ENCODE data around the gene ATXN7. TPM values are rescaled to one million over a fixed set of nuclear protein-coding genes. Genes with fewer than 3 reads are reported as not detected.

The ATXN7 gene
- total RNA-seq, 4 donors from 2014 or later, result 6.1 to 28.2 (median 20.2) TPM

GRCh38 chr3:63942528-63942927, 78.9 kb downstream of the ATXN7 start:
- Histone ChIP-seq H3K9me3 (no peaks in the 10 kb centered on the region), H3K4me1 (peaks cover 0 to 43% (median under 1%) of the 10 kb centered on the region in 3 donors), H3K27me3 (no peaks in the 10 kb centered on the region), H3K4me3 (no peak overlapping the region), H3K36me3 (peaks cover 0 to 28% (median 0%) of the 10 kb centered on the region in 3 donors), H3K27ac (no peak overlapping the region)
- DNase-seq, result no peak
- TF ChIP-seq, protein P1, sequence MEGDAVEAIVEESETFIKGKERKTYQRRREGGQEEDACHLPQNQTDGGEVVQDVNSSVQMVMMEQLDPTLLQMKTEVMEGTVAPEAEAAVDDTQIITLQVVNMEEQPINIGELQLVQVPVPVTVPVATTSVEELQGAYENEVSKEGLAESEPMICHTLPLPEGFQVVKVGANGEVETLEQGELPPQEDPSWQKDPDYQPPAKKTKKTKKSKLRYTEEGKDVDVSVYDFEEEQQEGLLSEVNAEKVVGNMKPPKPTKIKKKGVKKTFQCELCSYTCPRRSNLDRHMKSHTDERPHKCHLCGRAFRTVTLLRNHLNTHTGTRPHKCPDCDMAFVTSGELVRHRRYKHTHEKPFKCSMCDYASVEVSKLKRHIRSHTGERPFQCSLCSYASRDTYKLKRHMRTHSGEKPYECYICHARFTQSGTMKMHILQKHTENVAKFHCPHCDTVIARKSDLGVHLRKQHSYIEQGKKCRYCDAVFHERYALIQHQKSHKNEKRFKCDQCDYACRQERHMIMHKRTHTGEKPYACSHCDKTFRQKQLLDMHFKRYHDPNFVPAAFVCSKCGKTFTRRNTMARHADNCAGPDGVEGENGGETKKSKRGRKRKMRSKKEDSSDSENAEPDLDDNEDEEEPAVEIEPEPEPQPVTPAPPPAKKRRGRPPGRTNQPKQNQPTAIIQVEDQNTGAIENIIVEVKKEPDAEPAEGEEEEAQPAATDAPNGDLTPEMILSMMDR (IDR thresholded peaks at IDR 0.05), result no peak
- TF ChIP-seq POLR2A (IDR thresholded peaks at IDR 0.05), result no peak
- intact Hi-C loops (cut with DNase I), result no loop called here

- Histone ChIP-seq H3K27ac (no peak overlapping the region), H3K36me3 (peaks cover 0 to 29% (median 0%) of the 10 kb centered on the region in 3 donors), H3K4me1 (peaks cover 0 to 32% (median 0%) of the 10 kb centered on the region in 3 donors), H3K9me3 (no peaks in the 10 kb centered on the region), H3K27me3 (no peaks in the 10 kb centered on the region), H3K4me3 (no peak overlapping the region)
- no peak for TF ChIP-seq POLR2A (IDR thresholded peaks at IDR 0.05)
- TF ChIP-seq, protein P1 (IDR thresholded peaks at IDR 0.05), result no peak
- intact Hi-C loops (cut with DNase I), result no loop called here
- no peak for DNase-seq
Observed at GRCh38 chr3:63943678-63944077, 80.0 kb downstream of the ATXN7 start.

GRCh38 chr3:63945558-63946096, 82.0 kb downstream of the ATXN7 start:
- no peak for TF ChIP-seq POLR2A (IDR thresholded peaks at IDR 0.05)
- TF ChIP-seq, protein P1 (IDR thresholded peaks at IDR 0.05), result no peak
- no peaks in the 10 kb centered on the region for H3K27me3 ChIP-seq
- H3K9me3 ChIP-seq, result no peaks in the 10 kb centered on the region
- H3K4me3 ChIP-seq, result no peak overlapping the region
- peaks cover 0 to 17% (median under 1%) of the 10 kb centered on the region in 3 donors for H3K4me1 ChIP-seq
- H3K36me3 ChIP-seq, result peaks cover 0 to 29% (median 0%) of the 10 kb centered on the region in 3 donors
- DNase-seq, result no peak
- 71 to 76% methylated on average over 3 of the region's 3 CpGs for WGBS, 2 donors
- no peak overlapping the region for H3K27ac ChIP-seq
- intact Hi-C loops (cut with DNase I), result no loop called here

- TF ChIP-seq, protein P1 (IDR thresholded peaks at IDR 0.05), result no peak
- TF ChIP-seq POLR2A (IDR thresholded peaks at IDR 0.05), result no peak
- Histone ChIP-seq H3K4me1 (peaks cover 0 to 24% (median 5%) of the 10 kb centered on the region in 3 donors), H3K27ac (no peak overlapping the region), H3K36me3 (peaks cover 0 to 29% (median 0%) of the 10 kb centered on the region in 3 donors), H3K9me3 (no peaks in the 10 kb centered on the region), H3K4me3 (no peak overlapping the region), H3K27me3 (no peaks in the 10 kb centered on the region)
- WGBS, 2 donors, result 93 to 100% methylated on average over 2 of the region's 2 CpGs
- no peak for DNase-seq
- intact Hi-C loops (cut with DNase I), result no loop called here
Observed at GRCh38 chr3:63946753-63947152, 83.1 kb downstream of the ATXN7 start.

DNA sequence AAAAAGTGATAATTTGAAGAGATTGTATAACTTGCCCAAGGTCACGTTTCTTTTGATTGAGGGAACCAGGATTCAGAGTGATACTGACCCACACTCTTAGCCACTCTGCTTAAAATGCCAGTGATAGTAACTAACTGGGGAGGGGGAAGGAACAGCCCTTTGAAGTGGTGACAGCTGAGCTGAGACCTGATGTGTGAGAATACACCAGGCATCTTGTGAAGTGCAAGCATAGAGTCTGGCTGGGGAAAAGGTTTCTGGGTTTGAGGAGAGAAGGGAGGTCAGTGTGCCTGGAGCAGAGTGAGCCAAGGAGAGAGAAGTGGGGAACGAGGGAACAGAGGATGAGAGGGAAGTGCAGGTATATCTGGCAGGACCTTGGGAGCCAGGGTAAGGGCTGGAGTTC, 83.9 kb downstream of the ATXN7 start:
- H3K4me1 ChIP-seq, result peaks cover 0 to 31% (median 5%) of the 10 kb centered on the region in 3 donors
- WGBS, 2 donors, result 71 to 85% methylated on average over 2 of the region's 2 CpGs

More for the DNA sequence above, 83.9 kb downstream of the ATXN7 start:
- no peaks in the 10 kb centered on the region for H3K9me3 ChIP-seq
- intact Hi-C loops (cut with DNase I), result no loop called here
- H3K27ac ChIP-seq, result no peak overlapping the region
- DNase-seq, result no peak
- peaks cover 0 to 32% (median 0%) of the 10 kb centered on the region in 3 donors for H3K36me3 ChIP-seq
- TF ChIP-seq, protein P1 (IDR thresholded peaks at IDR 0.05), result no peak
- TF ChIP-seq POLR2A (IDR thresholded peaks at IDR 0.05), result no peak
- H3K27me3 ChIP-seq, result no peaks in the 10 kb centered on the region
- H3K4me3 ChIP-seq, result no peak overlapping the region

All from esophagus squamous epithelium (tissue), 5 donors.